CD14-positive monocyte (primary cell): ENCODE data around the gene NECAB3. TPM values are rescaled to one million over a fixed set of nuclear protein-coding genes. Genes with fewer than 3 reads are reported as not detected.

ENCODE experiments used
- DNase-seq, 3 donors: peaks; one replicate each; pipeline ENCODE4 v3.0.0-alpha.2; 2011 to 2022
- H2AFZ ChIP-seq: 2 replicates; pipeline ENCODE4 v1.6.0; 2012; ENCODE audit warnings: mild to moderate bottlenecking, low read depth, low read length, inconsistent platforms; ENCODE audit not compliant: insufficient read depth, poor library complexity, severe bottlenecking
- H3K27ac ChIP-seq, 2 donors: 1 replicate in 1 of 2; 2 replicates in 1 of 2; pipeline ENCODE4 v1.5.1; 2012 to 2013; ENCODE audit warnings: low read length in 2 of 2, control low read depth in 1 of 2, inconsistent platforms in 1 of 2, low read depth in 1 of 2, mild to moderate bottlenecking in 1 of 2
- H3K27me3 ChIP-seq, 2 donors: one replicate each; pipeline versions ENCODE4 v1.6.0 to v1.6.1; 2011 to 2013; ENCODE audit warnings: low read length in 2 of 2; ENCODE audit not compliant: control insufficient read depth in 2 of 2, insufficient read depth in 2 of 2
- H3K36me3 ChIP-seq, 2 donors: replicated peaks in 1 of 2; 1 replicate in 1 of 2; 2 replicates in 1 of 2; pipeline versions ENCODE4 v1.5.1 to v1.6.1; 2012 to 2013; ENCODE audit warnings: low read length in 2 of 2, control low read depth in 1 of 2, inconsistent platforms in 1 of 2, mild to moderate bottlenecking in 1 of 2; ENCODE audit not compliant: insufficient read depth in 2 of 2, control insufficient read depth in 1 of 2
- H3K4me1 ChIP-seq, 2 donors: 1 replicate in 1 of 2; 2 replicates in 1 of 2; pipeline versions ENCODE4 v1.5.1 to v1.6.1; 2012 to 2013; ENCODE audit warnings: low read length in 2 of 2, control low read depth in 1 of 2, inconsistent platforms in 1 of 2, mild to moderate bottlenecking in 1 of 2, moderate library complexity in 1 of 2; ENCODE audit not compliant: insufficient read depth in 2 of 2, control insufficient read depth in 1 of 2
- H3K4me2 ChIP-seq: replicated peaks from 2 replicates; pipeline ENCODE3; 2012; ENCODE audit warnings: low read length, moderate library complexity, mild to moderate bottlenecking; ENCODE audit not compliant: poor library complexity, severe bottlenecking; ENCODE audit errors: extremely low read depth
- H3K4me3 ChIP-seq, 3 experiments: fragments of 200-600 bp in 1 of 3; sonication (generic) in 1 of 3; replicated peaks in 1 of 3; 1 replicate in 2 of 3; 2 replicates in 1 of 3; pipeline ENCODE4 v1.5.1; 2011 to 2013; ENCODE audit warnings: low read length in 3 of 3, mild to moderate bottlenecking in 3 of 3, control low read depth in 2 of 3, low read depth in 2 of 3, inconsistent platforms in 1 of 3, moderate library complexity in 1 of 3
- H3K79me2 ChIP-seq: 2 replicates; pipeline ENCODE4 v1.6.0; 2012; ENCODE audit warnings: mild to moderate bottlenecking, control low read depth, inconsistent platforms, low read length, moderate library complexity; ENCODE audit not compliant: insufficient read depth
- H3K9ac ChIP-seq: 2 replicates; pipeline ENCODE4 v1.6.0; 2017; ENCODE audit warnings: low read length, mild to moderate bottlenecking; ENCODE audit not compliant: insufficient read depth, poor library complexity, severe bottlenecking
- H3K9me3 ChIP-seq, 2 donors: replicated peaks in 1 of 2; 1 replicate in 1 of 2; 2 replicates in 1 of 2; pipeline versions ENCODE4 v1.5.1 to v1.6.1; 2012 to 2013; ENCODE audit warnings: low read length in 2 of 2, control low read depth in 1 of 2; ENCODE audit not compliant: control insufficient read depth in 1 of 2, insufficient read depth in 1 of 2
- H4K20me1 ChIP-seq: 2 replicates; pipeline ENCODE4 v1.6.0; 2012; ENCODE audit warnings: mild to moderate bottlenecking, low read length, control low read depth, moderate library complexity; ENCODE audit not compliant: insufficient read depth
- H3K27ac Mint-ChIP-seq, 7 donors: one replicate each; pipeline ENCODE4 v1.8.0; 2020; ENCODE audit warnings: mild to moderate bottlenecking in 7 of 7, mixed read lengths in 7 of 7, moderate library complexity in 6 of 7, inconsistent platforms in 2 of 7
- H3K27me3 Mint-ChIP-seq, 3 donors: one replicate each; pipeline ENCODE4 v1.8.0; 2021 to 2022; ENCODE audit warnings: low read depth in 3 of 3, mild to moderate bottlenecking in 3 of 3, mixed read lengths in 3 of 3, moderate library complexity in 3 of 3, inconsistent platforms in 1 of 3
- H3K36me3 Mint-ChIP-seq, 2 donors: one replicate each; pipeline ENCODE4 v1.8.0; 2020; ENCODE audit warnings: mixed read lengths in 2 of 2, inconsistent platforms in 1 of 2, mild to moderate bottlenecking in 1 of 2
- H3K4me1 Mint-ChIP-seq: one replicate; pipeline ENCODE4 v1.8.0; 2020; ENCODE audit warnings: mild to moderate bottlenecking, mixed read lengths
- H3K4me3 Mint-ChIP-seq, 2 donors: one replicate each; pipeline ENCODE4 v1.8.0; 2020; ENCODE audit warnings: mild to moderate bottlenecking in 2 of 2, mixed read lengths in 2 of 2, moderate library complexity in 1 of 2
- H3K9me3 Mint-ChIP-seq, 7 donors: one replicate each; pipeline ENCODE4 v1.8.0; 2020 to 2022; ENCODE audit warnings: mixed read lengths in 7 of 7, mild to moderate bottlenecking in 6 of 7, moderate library complexity in 6 of 7, inconsistent platforms in 2 of 7
- whole genome bisulfite sequencing: methylation state at CpG from one replicate; pipeline ENCODE4 v1.1.5; 2013; ENCODE audit warnings: missing lambda C conversion rate; ENCODE audit not compliant: insufficient coverage; 5-methylcytosine and 5-hydroxymethylcytosine counted together
- intact Hi-C, 2 donors: fragments of 100-400 bp; cut with micrococcal nuclease; formaldehyde crosslinking; loops; one replicate each; pipeline versions ENCODE4 v1.15.0 to v1.15.1; 2023
- polyA plus RNA-seq, 3 donors: library from polyadenylated mRNA; depleted of rRNA in 1 of 3; unstranded in 2 of 3; stranded (reverse) in 1 of 3; fragments of 300-500 nt in 2 of 3; fragments of >200 nt in 1 of 3; fragmentation: Illumina TruSeq in 2 of 3; gene quantifications; 1 replicate in 2 of 3; 2 replicates in 1 of 3; pipeline ENCODE4 v1.2.3, GENCODE V29; 2012 to 2021
- TF ChIP-seq, protein P1 (sequence below): fragments of 200-600 bp; IDR thresholded peaks from one replicate; pipeline ENCODE4 v1.8.0; 2022; ENCODE audit warnings: antibody characterized with exemption, mild to moderate bottlenecking

The NECAB3 gene
- polyA plus RNA-seq, 3 donors, result 1.3 to 12.8 (median 1.8) TPM

DNA sequence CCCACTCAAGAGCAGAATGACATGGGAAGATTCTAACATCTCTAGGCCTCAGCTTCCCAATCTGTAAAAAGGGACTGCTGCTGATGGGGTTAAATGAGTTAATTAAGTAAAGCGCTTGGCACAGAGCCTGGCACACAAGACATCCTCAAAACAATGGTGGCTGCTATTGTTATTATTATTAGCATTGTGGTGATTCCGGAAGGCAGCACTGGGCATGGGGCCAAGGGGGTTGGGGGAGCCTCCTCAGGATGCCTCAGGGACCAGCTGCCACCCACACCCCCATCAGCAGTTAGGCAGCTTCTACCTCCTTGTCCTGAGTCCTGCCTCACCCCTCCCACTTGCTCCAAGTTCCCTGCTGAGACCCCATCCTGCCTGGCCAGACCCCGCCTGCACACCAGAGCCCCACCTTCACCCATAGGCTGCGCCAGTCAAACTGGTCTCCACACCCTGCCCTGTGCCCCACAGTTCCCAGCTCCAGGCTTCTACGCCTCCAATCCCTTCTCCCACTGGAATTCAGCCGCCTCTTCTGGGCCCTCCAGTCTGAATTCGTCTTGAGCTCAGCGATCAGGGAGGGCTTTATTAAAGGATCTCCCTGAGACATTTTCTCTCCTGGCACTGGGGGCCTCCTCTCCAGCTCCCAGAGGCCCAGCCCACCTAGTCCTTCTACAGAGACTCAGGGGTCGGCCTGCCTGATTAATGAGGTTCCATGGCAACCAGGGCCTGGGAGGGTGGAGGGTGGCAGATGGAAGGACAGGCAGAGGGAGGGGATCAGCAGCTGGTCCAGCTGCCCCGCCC is 10.5 kb upstream of the NECAB3 start:
- H3K27ac Mint-ChIP-seq, result peak overlapping the region in 3 of 7 donors; percentile 55 to 69 (median 69)
- H3K9me3 Mint-ChIP-seq, result no peaks in the 10 kb centered on the region
- H3K4me3 Mint-ChIP-seq, result peak overlapping the region in 1 of 2 donors; percentile 31
- peak overlapping the region; percentile 75 for H3K4me2 ChIP-seq
- intact Hi-C loops, result loop anchor here (5.0 to 10.0 kb wide), 2 partner anchors 38 to 50 kb away; partner anchors contain the start of genes PXMP4 (in 1 of the 2) and ZNF341 (in 1 of the 2)
- H3K36me3 Mint-ChIP-seq, result peaks cover under 1 to 2% of the 10 kb centered on the region in 2 donors
- H3K27ac ChIP-seq, result peak overlapping the region in 1 of 2 donors; percentile 43
- no peaks in the 10 kb centered on the region for H4K20me1 ChIP-seq
- no peaks in the 10 kb centered on the region for H3K9me3 ChIP-seq
- peaks cover 43% of the 10 kb centered on the region for H3K4me1 Mint-ChIP-seq
- peaks cover 0 to 2% (median 0%) of the 10 kb centered on the region in 3 donors for H3K27me3 Mint-ChIP-seq
- peak overlapping the region; percentile 72 for H2AFZ ChIP-seq
- no peak for DNase-seq
- peak overlapping the region in 1 of 3 experiments; percentile 72 for H3K4me3 ChIP-seq
- H3K9ac ChIP-seq, result no peak overlapping the region
- TF ChIP-seq, protein P1, sequence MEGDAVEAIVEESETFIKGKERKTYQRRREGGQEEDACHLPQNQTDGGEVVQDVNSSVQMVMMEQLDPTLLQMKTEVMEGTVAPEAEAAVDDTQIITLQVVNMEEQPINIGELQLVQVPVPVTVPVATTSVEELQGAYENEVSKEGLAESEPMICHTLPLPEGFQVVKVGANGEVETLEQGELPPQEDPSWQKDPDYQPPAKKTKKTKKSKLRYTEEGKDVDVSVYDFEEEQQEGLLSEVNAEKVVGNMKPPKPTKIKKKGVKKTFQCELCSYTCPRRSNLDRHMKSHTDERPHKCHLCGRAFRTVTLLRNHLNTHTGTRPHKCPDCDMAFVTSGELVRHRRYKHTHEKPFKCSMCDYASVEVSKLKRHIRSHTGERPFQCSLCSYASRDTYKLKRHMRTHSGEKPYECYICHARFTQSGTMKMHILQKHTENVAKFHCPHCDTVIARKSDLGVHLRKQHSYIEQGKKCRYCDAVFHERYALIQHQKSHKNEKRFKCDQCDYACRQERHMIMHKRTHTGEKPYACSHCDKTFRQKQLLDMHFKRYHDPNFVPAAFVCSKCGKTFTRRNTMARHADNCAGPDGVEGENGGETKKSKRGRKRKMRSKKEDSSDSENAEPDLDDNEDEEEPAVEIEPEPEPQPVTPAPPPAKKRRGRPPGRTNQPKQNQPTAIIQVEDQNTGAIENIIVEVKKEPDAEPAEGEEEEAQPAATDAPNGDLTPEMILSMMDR, result no peak
- peaks cover 24 to 38% of the 10 kb centered on the region in 2 donors for H3K4me1 ChIP-seq
- H3K79me2 ChIP-seq, result peaks cover 50% of the 10 kb centered on the region
- 66% methylated on average over 8 of the region's 10 CpGs for WGBS
- no peaks in the 10 kb centered on the region for H3K27me3 ChIP-seq
- no peaks in the 10 kb centered on the region for H3K36me3 ChIP-seq

DNA sequence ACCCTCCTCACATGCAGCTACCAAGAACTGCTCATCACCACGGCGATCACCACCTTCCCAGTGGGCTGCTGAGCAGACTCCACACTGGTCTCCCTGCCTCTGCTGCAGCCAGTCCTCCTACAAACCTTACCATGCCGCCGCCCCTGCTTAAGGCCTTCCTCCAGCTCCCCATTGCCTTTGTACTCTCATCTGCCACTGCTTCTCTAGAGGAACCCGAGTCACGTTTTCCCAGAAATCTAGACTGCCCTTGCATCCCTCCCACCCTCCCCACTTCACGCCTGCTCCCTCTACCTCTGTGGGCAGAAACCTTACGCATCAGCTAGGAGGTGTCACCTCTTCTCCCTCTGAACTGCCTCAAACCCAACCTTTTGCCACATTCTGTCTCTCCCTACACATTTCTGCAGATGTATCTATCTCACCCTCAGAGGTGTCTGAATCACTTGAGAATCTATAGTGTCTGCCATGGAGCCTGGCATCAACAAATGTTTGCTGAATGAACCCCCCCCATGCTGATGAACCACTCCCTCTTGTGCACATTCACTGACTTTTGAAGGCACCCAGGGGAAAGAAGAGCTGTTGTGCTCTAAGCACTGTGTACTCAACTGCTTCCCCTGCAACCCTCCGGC is 7.6 kb upstream of the NECAB3 start:
- H3K27me3 ChIP-seq, result no peaks in the 10 kb centered on the region
- no peaks in the 10 kb centered on the region for H3K36me3 ChIP-seq
- 93% methylated on average over 8 of the region's 9 CpGs for WGBS
- H3K9me3 ChIP-seq, result no peaks in the 10 kb centered on the region
- DNase-seq, result no peak
- no peak overlapping the region for H2AFZ ChIP-seq
- Mint-ChIP-seq H3K27me3 (peaks cover 0 to 2% (median 0%) of the 10 kb centered on the region in 3 donors), H3K36me3 (peaks cover 6 to 16% of the 10 kb centered on the region in 2 donors), H3K4me1 (peaks cover 20% of the 10 kb centered on the region), H3K9me3 (no peaks in the 10 kb centered on the region), H3K4me3 (no peak overlapping the region), H3K27ac (peak overlapping the region in 5 of 7 donors; percentile 33 to 73 (median 51))
- no peak overlapping the region for H3K9ac ChIP-seq
- H4K20me1 ChIP-seq, result no peaks in the 10 kb centered on the region
- no peak overlapping the region for H3K4me3 ChIP-seq
- H3K4me2 ChIP-seq, result no peak overlapping the region
- TF ChIP-seq, protein P1, result no peak
- H3K27ac ChIP-seq, result no peak overlapping the region
- H3K4me1 ChIP-seq, result peaks cover 16 to 24% of the 10 kb centered on the region in 2 donors
- intact Hi-C loops, result loop anchor here in 1 of 2 donors (10.0 kb wide), 1 partner anchor 53 kb away; the partner anchor contains the start of gene ZNF341
- peaks cover 50% of the 10 kb centered on the region for H3K79me2 ChIP-seq
